Uterus (tissue), 2 donors: ENCODE measurements around the gene STRN.

Experiments
- CTCF ChIP-seq, 4 experiments: fragments of 200-600 bp in 2 of 4; fragments of 450-650 bp in 2 of 4; sonication (generic) in 2 of 4; IDR thresholded peaks; one replicate each; pipeline ENCODE4 v1.5.1; 2016 to 2019; ENCODE audit warnings: antibody characterized with exemption in 4 of 4, mild to moderate bottlenecking in 2 of 4, moderate library complexity in 1 of 4
- POLR2A ChIP-seq, 2 donors: fragments of 450-650 bp; IDR thresholded peaks; one replicate each; pipeline ENCODE4 v1.6.1; 2016; ENCODE audit warnings: antibody characterized with exemption in 2 of 2, mild to moderate bottlenecking in 1 of 2, moderate library complexity in 1 of 2

GRCh38 chr2:36882532-36882931, 83.8 kb downstream of the STRN start:
- TF ChIP-seq CTCF (IDR thresholded peaks at IDR 0.05) (no peak), POLR2A (IDR thresholded peaks at IDR 0.05) (no peak)
